ENCODE results near the gene PLK2. TPM values are rescaled to one million over a fixed set of nuclear protein-coding genes. Genes with fewer than 3 reads are reported as not detected.
A peak's percentile ranks its signal among the peaks of the same experiment; 100 is the strongest.

Gene PLK2
- total RNA-seq, 2 experiments from 2014 or later, result 3.5 to 4.2 TPM

DNA sequence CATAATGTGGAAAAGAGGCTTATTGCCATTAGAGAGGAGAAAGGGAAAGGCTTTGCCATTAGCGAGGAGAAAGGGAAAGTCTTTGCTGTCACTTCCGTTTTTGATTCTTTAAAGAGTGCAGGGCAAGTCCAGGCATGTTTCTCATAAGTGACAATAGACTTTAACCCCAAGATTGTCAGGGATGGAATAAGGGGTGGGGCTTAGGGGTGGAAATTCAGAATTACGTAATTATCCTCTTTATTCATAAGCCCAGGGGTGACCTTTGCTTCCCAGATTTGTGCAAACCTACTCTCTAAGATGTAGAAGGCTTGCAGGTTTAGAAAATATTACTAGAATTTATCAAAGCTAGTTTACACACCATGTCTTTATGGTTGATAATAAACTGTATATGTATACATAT is 2.3 kb upstream of the PLK2 start:
- DNase-seq, result no peak
- H3K4me3 Mint-ChIP-seq, result no peak overlapping the region
- no peaks in the 10 kb centered on the region for H3K9me3 Mint-ChIP-seq
- H3K4me1 Mint-ChIP-seq, result peaks cover 37% of the 10 kb centered on the region
- no peaks in the 10 kb centered on the region for H3K36me3 Mint-ChIP-seq (ENCODE audit: low read depth)
- peaks cover 18% of the 10 kb centered on the region for H3K27me3 Mint-ChIP-seq
- CTCF ChIA-PET, result interaction anchor here (1.3 to 4.9 kb wide), 10 partner anchors 14 to 1167 kb away, joined by 3 to 58 read pairs (median 13); no protein-coding TSS in a partner anchor
- H3K27ac Mint-ChIP-seq, result no peak overlapping the region
- POLR2A ChIA-PET, result interaction anchor here (1.5 kb wide), 1 partner anchor 1164 kb away, joined by 4 read pairs; no protein-coding TSS in a partner anchor

DNA sequence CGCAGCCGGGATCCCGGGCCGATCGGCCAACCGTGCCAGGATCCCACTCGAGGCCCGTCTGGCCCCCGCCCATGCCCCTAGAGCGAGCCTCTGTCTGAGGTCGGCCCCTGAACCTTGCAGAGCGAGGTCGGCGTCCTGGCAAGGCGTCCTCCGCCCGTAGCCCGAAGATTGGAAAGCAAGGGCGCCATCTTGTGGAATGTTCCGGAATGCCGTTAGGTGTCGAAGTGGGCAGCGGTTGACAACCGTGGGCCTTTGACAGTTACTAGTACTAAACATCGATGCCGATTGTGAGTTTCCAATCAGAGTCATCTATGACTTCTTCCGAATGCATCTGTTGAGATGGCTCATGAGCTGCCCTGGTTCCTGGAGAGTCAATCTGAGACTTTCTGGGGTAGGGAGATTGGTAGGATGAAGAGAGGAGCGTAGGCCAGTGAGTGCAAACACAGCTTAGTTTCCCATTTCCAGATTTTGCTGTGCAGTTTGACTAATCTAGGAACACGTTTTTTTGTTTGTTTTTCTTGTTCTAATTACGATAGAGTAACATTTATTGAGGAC is 923 bp upstream of the PLK2 start:
- H3K27ac Mint-ChIP-seq, result peak overlapping the region; percentile 62

DNA sequence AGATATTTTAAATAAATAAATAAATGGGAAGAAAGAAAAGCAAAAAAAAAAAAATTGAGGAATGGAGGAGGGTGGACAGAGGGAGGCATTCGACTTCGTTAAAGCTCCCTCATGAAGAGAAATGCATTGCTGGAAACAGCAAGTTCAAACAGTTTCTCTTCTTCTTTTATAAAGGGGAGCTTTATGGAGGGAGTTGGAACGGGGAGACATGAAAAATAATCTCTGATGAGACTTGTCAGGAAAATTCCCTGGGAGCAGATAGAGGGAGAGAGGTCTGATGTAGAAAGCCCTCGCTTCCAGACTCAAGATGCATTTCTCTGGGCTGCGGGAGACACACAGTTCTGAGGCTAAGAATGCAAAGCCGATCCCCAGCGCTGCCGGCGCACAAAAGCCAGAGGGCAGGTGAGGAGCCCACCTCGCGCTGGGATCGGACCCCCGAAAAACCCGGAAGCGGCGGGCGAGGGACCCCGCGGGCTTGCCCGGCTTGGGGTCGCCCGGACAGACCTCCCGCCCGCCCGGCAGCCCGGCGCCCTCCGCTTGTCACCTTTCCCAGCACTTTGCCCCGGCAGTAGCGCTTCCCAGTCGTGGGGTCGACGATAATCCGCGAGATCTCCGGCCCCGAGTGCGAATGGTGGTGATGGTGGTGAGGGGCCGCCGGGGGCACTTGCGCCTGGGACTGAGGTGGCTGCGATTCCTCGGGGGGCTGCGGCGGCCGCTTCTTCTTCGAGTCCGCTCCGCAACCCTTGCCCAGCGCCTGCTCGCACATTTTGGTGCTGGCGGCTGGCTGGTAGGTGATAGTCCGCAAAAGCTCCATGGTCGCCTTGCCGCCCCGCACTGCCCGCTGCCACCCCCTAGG is 512 bp downstream of the PLK2 start:
- peak overlapping the region; percentile 31 for H3K27ac Mint-ChIP-seq
- POLR2A ChIA-PET, result interaction anchor here (1.1 to 2.1 kb wide), 3 partner anchors 11 to 1161 kb away, joined by 3 to 5 read pairs (median 5); no protein-coding TSS in a partner anchor
- H3K9me3 Mint-ChIP-seq, result no peaks in the 10 kb centered on the region

More for the DNA sequence above, 923 bp upstream of the PLK2 start:
- H3K4me1 Mint-ChIP-seq, result peaks cover 30% of the 10 kb centered on the region
- H3K36me3 Mint-ChIP-seq (ENCODE audit: low read depth), result no peaks in the 10 kb centered on the region
- H3K27me3 Mint-ChIP-seq, result peaks cover 18% of the 10 kb centered on the region
- H3K9me3 Mint-ChIP-seq, result no peaks in the 10 kb centered on the region
- CTCF ChIA-PET, result interaction anchor here (0.8 to 4.9 kb wide), 17 partner anchors 12 to 1166 kb away, joined by 3 to 58 read pairs (median 5); no protein-coding TSS in a partner anchor
- POLR2A ChIA-PET, result interaction anchor here (0.6 to 2.1 kb wide), 6 partner anchors 681 to 1163 kb away, joined by 3 to 5 read pairs (median 3); no protein-coding TSS in a partner anchor
- DNase-seq, result peak; percentile 90
- peak overlapping the region; percentile 78 for H3K4me3 Mint-ChIP-seq

DNA sequence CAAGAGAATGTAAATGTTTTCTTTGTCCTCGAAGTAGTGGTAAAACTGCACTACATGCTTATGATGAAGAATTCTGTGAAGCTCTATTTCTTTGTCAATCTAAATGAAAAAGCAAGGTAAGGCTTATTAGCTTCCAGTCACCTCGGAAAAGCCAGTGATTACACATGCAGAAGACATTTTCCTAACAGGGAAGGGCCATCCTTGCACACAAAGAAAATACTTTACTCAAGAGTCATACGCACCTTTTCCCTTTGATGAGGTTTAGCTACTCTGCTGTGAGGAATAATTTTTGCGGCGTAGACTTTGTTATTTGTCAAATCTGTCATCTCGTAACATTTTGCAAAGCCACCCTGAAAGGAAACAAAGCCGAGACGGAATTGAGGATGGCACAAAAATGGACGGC is 1.1 kb downstream of the PLK2 start:
- peaks cover 2% of the 10 kb centered on the region for H3K36me3 Mint-ChIP-seq (ENCODE audit: low read depth)
- peaks cover 30% of the 10 kb centered on the region for H3K4me1 Mint-ChIP-seq
- CTCF ChIA-PET, result interaction anchor here (4.1 to 4.9 kb wide), 3 partner anchors 10 to 1160 kb away, joined by 16 to 58 read pairs (median 36); no protein-coding TSS in a partner anchor
- H3K4me3 Mint-ChIP-seq, result peak overlapping the region; percentile 78
- no peak overlapping the region for H3K27ac Mint-ChIP-seq
- H3K9me3 Mint-ChIP-seq, result no peaks in the 10 kb centered on the region
- no peak for DNase-seq
- H3K27me3 Mint-ChIP-seq, result peaks cover 18% of the 10 kb centered on the region
- POLR2A ChIA-PET, result interaction anchor here (2.0 kb wide), 1 partner anchor 11 kb away, joined by 5 read pairs; no protein-coding TSS in a partner anchor

More for the DNA sequence above, 512 bp downstream of the PLK2 start:
- Mint-ChIP-seq H3K4me1 (peaks cover 30% of the 10 kb centered on the region), H3K27me3 (peaks cover 18% of the 10 kb centered on the region), H3K36me3 (ENCODE audit: low read depth) (peaks cover 2% of the 10 kb centered on the region), H3K4me3 (peak overlapping the region; percentile 78)
- CTCF ChIA-PET, result interaction anchor here (2.9 to 4.9 kb wide), 4 partner anchors 11 to 1160 kb away, joined by 16 to 58 read pairs (median 30); no protein-coding TSS in a partner anchor
- DNase-seq, result no peak

DNA sequence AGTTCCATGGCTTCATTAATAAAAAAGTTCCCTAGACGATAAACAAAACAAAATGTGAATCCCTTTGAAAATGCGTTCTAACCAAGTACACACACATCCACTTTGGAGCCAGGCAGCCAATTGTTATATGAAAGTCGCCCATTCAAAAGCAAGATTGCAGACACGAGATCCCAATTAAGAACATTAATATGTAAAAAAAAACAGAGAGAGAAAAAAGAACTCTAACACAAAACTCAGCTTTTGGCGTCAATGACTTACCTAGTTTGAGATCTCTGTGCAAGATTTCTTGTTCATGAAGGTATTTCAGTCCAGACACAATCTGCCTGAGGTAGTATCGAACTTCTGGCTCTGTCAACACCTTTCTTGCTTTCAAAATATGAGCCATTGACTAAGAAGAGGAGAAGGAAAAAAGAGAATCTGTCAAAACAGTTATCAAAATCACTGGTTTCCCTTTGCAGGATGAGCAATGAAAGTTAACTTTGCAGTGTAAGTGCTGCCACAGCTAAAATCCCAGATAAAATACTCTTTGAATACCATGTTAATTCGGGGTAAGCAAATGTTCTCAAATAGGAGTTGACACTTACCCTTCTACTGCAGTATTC is 1.6 kb downstream of the PLK2 start:
- H3K36me3 Mint-ChIP-seq (ENCODE audit: low read depth), result peaks cover 2% of the 10 kb centered on the region
- H3K4me1 Mint-ChIP-seq, result peaks cover 30% of the 10 kb centered on the region
- H3K4me3 Mint-ChIP-seq, result peak overlapping the region; percentile 14
- ChIA-PET CTCF (interaction anchor here (4.1 to 4.7 kb wide), 2 partner anchors 10 to 1159 kb away, joined by 16 to 36 read pairs; no protein-coding TSS in a partner anchor), POLR2A (interaction anchor here (2.0 kb wide), 1 partner anchor 10 kb away, joined by 5 read pairs; no protein-coding TSS in a partner anchor)
- peaks cover 18% of the 10 kb centered on the region for H3K27me3 Mint-ChIP-seq
- no peaks in the 10 kb centered on the region for H3K9me3 Mint-ChIP-seq
- DNase-seq, result no peak
- no peak overlapping the region for H3K27ac Mint-ChIP-seq

DNA sequence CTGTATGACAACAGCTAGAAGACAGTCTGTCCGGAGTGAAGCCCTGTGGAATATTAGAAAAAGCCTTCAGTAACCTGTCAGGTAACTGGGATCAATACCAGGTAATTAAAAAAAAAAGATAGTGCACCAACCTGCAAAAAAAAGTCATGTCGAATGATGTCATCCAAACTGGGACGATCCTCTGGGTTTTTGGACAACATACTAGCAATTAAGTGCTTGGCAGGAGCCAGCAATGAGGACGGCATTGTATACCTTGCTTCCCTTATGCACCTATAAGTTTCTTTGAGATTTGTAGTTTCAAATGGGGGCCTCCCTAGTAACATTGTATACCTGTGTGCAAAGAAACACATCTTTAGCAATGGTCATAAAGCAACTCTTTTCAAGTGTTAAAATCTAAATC is 2.8 kb downstream of the PLK2 start:
- CTCF ChIA-PET, result no interaction called here
- peaks cover 18% of the 10 kb centered on the region for H3K27me3 Mint-ChIP-seq
- no peak for DNase-seq
- H3K4me1 Mint-ChIP-seq, result peaks cover 24% of the 10 kb centered on the region
- peaks cover 2% of the 10 kb centered on the region for H3K36me3 Mint-ChIP-seq (ENCODE audit: low read depth)
- POLR2A ChIA-PET, result no interaction called here
- no peak overlapping the region for H3K27ac Mint-ChIP-seq
- H3K9me3 Mint-ChIP-seq, result no peaks in the 10 kb centered on the region
- no peak overlapping the region for H3K4me3 Mint-ChIP-seq

DNA sequence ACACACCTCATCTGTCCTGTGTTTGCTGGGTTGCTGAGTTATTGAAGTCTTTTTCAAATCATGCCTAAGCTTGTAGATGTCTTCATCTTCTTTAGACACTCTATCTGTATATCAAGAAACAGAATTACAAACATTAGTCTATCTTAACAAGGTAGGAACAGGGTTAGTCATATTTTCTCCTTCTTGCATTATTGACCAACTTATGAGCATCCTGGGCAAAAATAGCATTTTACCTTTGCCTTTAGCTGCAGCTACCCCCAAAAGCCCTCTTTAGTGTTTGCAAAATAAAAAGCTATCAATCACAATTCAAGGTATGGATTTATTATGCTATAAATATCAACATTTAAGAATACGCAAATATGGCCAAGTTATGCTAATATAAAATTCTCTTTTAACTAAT is 3.4 kb downstream of the PLK2 start:
- Mint-ChIP-seq H3K4me3 (no peak overlapping the region), H3K9me3 (no peaks in the 10 kb centered on the region), H3K27me3 (peaks cover 22% of the 10 kb centered on the region), H3K27ac (no peak overlapping the region), H3K4me1 (peaks cover 21% of the 10 kb centered on the region), H3K36me3 (ENCODE audit: low read depth) (peaks cover 2% of the 10 kb centered on the region)
- POLR2A ChIA-PET, result no interaction called here
- DNase-seq, result no peak
- CTCF ChIA-PET, result no interaction called here

DNA sequence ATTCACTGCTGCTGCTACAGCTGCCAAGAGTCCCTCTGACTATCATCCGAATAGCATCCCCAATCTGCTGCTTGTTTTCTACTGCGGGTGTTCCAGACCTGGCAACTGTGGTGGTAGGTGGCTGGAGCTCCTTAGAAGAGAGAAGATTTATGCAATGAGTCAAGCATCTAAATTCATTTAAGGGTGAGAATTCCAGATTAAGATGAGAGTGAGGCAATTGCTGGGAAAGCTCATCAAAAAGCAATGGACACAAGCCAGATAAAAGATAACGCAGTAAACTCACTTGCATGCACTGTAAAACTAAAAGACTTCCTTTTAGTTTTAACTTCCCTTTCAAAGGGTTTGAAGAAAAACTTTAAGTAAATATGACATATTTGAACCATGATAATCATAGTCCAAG is 3.9 kb downstream of the PLK2 start:
- no peak for DNase-seq
- ChIA-PET POLR2A (no interaction called here), CTCF (no interaction called here)
- Mint-ChIP-seq H3K27ac (no peak overlapping the region), H3K36me3 (ENCODE audit: low read depth) (peaks cover 2% of the 10 kb centered on the region), H3K4me3 (no peak overlapping the region), H3K4me1 (peaks cover 16% of the 10 kb centered on the region), H3K27me3 (peaks cover 22% of the 10 kb centered on the region), H3K9me3 (no peaks in the 10 kb centered on the region)

DNA sequence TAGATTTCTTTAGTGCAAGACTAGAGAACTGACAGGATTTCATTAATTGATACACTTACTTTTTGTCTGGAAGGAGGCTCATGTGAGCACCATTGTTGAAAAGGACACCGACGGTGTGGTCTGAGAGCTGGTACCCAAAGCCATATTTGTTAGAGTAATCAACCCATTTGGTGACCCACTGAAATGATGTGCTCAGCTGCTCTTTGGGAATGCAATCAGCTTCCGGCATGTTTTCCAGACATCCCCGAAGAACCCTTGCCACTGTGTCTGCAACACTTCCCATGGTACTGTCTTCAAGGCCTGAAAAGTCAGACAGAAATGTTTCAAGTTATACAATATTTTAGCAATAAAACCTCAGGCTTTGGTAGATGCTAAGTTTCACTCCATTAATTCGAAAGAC is 4.4 kb downstream of the PLK2 start:
- peaks cover 22% of the 10 kb centered on the region for H3K27me3 Mint-ChIP-seq
- CTCF ChIA-PET, result no interaction called here
- peaks cover 2% of the 10 kb centered on the region for H3K36me3 Mint-ChIP-seq (ENCODE audit: low read depth)
- H3K9me3 Mint-ChIP-seq, result no peaks in the 10 kb centered on the region
- POLR2A ChIA-PET, result no interaction called here
- H3K4me1 Mint-ChIP-seq, result peaks cover 12% of the 10 kb centered on the region
- no peak overlapping the region for H3K4me3 Mint-ChIP-seq
- no peak for DNase-seq
- no peak overlapping the region for H3K27ac Mint-ChIP-seq

DNA sequence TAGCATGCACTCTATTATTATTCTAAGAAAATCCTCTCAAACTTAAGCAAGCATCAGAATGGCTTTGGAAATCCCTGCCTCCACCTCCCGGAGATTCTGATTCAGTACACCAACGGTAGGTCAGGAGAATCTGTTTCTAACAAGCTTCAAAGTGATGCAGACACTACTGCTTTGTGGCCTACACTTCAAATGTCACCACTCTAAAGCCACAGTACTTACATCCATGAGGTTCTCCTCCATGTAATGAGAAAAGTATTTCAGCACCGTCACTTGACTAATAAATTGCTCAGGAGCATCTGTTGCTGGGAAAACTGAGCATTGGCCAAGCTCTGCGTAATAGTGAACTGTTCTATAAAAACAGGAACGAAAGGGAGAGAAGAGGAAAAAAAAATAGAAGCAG is 4.8 kb downstream of the PLK2 start:
- Mint-ChIP-seq H3K4me3 (no peak overlapping the region), H3K27me3 (peaks cover 22% of the 10 kb centered on the region), H3K36me3 (ENCODE audit: low read depth) (peaks cover 2% of the 10 kb centered on the region), H3K9me3 (no peaks in the 10 kb centered on the region), H3K4me1 (peaks cover 12% of the 10 kb centered on the region), H3K27ac (no peak overlapping the region)
- CTCF ChIA-PET, result no interaction called here
- POLR2A ChIA-PET, result no interaction called here
- no peak for DNase-seq

DNA sequence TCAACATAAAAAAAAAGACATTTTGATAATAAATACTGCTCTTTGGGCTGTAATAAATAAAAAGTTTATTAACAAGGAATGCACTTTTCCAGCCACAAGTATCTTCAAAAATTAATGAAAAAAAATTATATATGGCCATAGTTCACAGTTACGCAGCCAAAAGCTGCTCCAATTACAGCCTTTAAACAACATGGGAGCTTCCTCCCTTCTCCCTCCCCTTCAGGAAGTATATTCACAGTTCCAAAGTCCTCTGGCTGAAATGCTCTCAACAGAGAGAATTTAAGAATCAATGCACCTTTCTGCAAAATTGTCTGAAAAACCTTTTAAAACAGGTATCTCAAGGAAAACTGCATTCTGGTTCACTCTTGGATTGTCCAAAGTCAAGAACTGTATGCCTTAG is 5.9 kb downstream of the PLK2 start:
- POLR2A ChIA-PET, result no interaction called here
- Mint-ChIP-seq H3K27me3 (peaks cover 17% of the 10 kb centered on the region), H3K4me1 (peaks cover 6% of the 10 kb centered on the region), H3K4me3 (no peak overlapping the region), H3K27ac (no peak overlapping the region), H3K36me3 (ENCODE audit: low read depth) (peaks cover 2% of the 10 kb centered on the region), H3K9me3 (no peaks in the 10 kb centered on the region)
- CTCF ChIA-PET, result no interaction called here
- no peak for DNase-seq

DNA sequence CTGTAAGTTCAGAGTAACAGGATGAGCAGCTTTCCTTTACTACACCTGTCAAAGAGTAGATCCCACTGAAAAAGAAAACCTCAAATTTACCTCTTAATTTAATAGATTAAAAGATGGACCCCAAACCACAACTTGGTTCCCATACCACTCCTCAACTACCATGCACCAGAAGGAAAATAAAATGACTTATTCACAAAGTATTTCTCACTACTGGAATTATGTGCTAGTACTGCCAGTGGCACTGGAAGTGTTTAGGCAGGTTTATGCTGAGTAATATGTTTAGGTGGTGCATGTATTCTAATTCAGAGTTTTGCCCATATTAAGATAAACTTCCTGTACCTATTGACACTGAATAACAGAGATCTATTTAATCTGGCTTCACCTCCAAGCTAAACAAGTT is 6.6 kb downstream of the PLK2 start:
- ChIA-PET CTCF (no interaction called here), POLR2A (no interaction called here)
- no peak overlapping the region for H3K27ac Mint-ChIP-seq
- peaks cover under 1% of the 10 kb centered on the region for H3K4me1 Mint-ChIP-seq
- no peaks in the 10 kb centered on the region for H3K9me3 Mint-ChIP-seq
- DNase-seq, result no peak
- no peak overlapping the region for H3K4me3 Mint-ChIP-seq
- H3K36me3 Mint-ChIP-seq (ENCODE audit: low read depth), result peaks cover 2% of the 10 kb centered on the region
- H3K27me3 Mint-ChIP-seq, result peaks cover 11% of the 10 kb centered on the region

Data from activated CD4-positive, alpha-beta memory T cell treated with anti-CD3 and anti-CD28 coated beads, Interleukin-2, amount 10 ng/mL, durations not matched to agents 7 days and 5 days (primary cell).